ENCODE measurements around the gene C1QTNF8.

The C1QTNF8 gene

DNA sequence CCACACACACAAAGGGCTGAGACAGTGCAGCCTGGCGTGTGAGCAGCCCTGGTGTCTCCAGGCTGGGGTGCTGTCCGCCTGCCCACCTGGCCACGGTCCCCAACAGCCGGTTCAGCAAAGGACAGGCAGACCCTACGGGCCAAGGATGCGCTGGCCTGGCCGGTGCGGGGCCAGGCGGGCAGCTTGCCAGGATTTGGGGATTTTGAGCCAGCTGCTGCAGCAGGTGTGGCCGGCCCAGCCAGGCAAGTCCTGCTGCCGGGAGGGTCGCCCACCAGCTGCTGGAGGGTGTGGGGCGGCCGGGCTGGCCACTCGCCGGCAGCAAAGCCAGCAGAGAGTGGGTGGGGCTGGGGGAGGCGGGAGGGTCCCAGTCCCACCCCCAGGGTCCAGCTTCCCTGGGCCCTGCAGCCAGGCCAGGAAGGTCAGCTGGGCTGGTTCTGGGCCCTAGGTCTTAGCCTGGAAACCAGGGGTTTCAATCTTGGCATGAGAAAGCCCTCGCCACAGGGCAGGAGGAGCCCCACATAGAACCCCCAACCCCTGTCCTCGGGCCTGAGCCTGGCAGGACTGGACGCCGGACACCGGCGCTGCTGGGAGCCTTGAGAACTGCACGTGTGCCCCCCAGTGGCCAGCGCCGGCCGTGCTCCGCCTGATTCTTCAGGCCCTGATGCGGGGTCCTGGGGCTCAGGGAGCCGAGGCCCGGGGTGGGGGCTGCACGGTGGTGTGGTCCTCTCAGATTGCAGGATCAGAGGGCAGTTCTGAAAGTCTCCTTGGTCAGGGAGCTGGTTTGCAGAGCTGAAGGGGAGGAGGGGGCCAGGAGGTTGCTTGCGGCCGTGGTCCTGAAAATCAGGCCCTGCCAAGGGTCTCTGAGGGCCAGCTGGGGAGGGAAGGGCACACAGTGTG, 41.1 kb downstream of the C1QTNF8 start:
- no peak for DNase-seq

DNA sequence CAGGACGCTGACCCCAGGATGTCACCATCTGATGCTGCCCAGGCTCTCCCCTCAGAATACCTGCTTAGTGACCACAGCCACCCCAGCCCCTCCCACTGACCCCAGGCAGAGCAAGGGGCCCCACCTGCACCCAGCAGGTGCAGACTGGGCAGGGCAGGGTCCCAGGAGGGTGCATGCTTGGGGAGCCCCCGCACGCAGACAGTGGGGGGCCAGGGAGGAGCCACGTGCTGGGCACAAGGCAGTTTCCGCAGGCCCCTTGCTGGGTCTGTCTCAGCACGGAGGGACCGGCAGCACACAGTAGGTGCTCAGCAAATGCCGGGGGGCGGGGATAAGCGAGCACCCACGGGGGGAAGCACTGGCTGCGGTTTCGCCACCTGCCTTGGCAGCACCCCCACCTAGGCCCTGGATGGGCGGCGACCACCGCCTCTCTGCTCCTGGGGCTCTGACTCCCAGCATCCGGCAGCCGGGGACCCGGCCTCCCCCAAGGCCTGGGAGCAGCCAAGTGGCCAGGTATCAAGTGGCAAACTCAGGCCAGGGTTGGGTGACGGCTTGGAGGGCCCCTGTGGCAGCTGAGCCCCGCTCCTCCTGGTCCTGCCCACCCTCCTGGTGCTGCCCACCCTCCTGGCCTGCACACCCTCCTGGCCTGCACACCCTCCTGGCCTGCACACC, 42.2 kb downstream of the C1QTNF8 start:
- DNase-seq = no peak

DNA sequence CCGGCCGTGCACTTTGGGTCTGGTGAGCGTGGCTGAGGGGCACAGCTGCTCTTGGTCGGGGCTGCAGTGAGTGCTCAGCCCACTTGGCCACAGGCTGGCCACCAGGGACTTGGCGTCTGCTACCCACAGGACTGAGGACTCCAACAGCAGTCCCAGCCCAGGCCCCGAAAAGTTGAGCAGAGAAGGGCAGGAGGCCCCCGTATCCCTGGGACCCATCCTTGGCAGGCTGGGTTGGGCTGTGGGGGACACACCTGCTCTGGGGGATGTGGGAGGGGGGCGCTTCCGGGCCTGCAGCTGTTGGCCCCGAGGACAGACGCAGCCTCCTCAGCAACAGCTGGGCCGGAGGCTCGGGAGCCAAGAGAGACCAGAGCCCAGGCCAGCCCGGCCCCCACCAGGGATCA, 42.9 kb downstream of the C1QTNF8 start:
- DNase-seq = no peak

DNA sequence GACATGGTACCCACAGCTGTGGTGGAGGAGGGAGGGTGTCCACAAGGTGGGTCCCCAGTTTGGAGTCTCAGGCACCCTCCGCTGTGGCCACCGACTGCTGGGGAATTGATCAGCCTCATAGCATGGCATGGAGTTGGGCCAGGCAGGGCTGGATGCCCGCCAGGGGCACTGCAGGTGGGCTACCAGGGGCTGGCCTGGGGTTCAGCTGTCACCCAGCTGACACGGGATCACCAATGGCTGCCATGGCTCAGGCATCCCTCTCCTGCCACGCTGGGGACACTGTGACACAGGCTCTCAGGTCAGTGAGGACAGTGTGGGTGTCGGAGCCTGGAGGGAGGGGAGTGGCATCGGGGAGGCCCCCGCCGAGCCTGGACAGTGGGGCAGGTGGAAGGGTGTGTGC, 43.3 kb downstream of the C1QTNF8 start:
- no peak for DNase-seq

DNA sequence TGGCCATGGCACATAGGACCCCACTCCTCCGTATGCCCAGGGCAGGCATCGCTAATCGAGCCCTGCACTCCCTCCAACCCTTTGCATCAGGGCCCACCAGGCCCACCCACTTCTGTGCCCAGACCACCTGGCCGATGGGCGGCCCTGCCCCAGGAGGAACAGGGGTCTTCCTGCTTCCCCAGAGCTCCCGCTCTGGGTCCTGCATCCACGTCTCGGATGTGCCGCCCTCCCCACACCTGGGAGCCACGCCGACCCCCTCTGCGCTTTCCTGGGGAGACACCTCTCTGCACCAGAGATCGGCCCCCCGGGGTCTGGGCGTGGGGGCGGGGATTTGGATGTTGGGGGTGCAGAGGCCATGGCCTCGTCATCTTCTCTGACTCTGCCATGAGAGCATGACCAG, 44.6 kb downstream of the C1QTNF8 start:
- no peak for DNase-seq

DNA sequence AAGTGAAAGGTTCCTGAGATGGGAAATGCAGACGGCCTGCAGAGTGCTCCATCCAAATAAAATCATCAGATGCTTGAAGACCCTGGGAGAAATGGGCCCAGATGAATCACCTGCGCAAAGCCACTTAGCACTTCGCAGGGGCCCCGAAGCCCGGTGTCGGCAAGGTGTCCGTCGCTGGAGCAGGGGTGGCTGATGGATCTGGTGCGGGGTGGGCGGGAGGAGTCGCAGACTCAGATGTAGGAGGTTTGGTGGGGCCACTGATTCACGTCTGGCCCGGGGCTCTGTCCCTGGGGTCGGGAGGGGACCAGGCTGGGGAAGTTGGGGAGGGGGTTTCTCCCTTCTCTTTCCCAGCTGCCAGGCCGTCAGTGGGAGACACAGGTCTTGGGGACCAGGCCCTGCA, 45.1 kb downstream of the C1QTNF8 start:
- no peak for DNase-seq

DNA sequence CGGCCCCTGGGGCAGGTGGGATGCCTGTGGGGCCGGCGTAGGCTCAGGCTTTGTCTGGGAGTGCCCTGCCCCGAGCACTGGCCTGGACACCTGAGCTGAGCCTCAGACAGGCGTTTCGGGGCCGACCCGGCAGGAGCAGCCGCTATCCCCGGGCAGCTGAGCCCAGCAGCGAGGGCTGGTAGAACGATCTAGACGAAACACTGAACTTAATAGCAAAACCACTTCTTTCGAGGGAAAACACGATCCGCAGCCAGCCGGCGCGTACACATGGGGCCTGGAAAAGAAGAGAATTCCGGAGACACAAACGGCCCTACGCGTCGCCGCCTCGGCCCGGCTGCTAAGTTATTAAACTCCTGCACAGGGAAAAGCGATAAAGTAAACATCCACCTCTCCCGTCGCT, 45.5 kb downstream of the C1QTNF8 start:
- no peak for DNase-seq

DNA sequence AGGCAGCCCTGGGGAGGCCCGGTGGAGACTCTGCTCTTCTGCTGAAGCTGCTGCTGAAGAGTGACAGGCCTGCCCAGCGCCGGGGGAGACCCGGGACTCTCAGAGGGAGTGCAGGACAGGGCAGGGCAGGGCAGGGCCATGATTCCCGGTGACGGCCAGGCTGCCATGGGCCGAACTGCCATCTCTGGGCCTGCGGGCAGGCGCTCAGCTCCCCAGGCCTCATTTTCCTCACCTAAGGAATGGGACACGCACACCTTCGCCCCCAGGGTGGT, 46.1 kb downstream of the C1QTNF8 start:
- DNase-seq = no peak

DNA sequence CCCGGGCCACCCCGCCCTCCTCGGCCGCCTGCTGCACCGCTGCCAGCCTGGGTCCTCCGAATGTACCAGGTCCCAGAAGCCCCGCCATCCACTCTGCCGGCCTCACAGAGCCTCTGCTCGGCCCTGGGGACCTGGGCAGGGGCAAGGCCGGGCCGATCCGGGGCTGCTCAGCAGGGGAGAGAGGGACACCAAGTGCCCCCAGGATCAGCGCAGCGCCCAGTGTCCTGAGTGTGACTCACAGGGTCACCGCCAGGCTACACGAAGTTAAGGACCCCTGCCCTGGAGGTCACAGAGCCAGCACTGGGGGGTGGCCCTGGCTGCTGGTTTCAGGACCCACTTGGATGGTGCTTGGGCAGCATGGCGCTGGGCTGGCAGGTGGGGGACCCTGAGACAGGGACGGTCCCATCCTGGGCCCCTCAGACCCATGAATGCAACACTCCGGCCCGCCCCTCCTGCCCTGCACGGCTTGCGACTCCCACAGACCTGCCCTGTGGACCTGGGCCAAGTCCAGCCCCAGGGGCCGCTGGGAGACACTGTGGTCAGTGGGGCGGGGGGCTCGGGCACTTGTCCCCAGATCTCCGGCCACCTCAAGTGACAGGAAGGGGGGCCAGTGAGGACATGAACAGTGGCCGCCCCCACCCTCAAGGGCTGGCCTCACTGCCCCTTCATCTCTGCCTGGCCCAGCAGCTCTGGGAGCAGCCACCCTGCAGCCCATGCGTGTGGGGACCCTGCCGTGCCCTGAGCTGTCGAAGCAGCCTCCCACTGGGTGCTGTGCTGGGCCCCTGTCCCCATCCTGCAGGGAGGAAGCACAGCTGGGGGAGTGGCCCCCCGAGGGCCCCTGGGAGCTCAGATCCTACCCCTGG, 46.7 kb downstream of the C1QTNF8 start:
- no peak for DNase-seq

DNA sequence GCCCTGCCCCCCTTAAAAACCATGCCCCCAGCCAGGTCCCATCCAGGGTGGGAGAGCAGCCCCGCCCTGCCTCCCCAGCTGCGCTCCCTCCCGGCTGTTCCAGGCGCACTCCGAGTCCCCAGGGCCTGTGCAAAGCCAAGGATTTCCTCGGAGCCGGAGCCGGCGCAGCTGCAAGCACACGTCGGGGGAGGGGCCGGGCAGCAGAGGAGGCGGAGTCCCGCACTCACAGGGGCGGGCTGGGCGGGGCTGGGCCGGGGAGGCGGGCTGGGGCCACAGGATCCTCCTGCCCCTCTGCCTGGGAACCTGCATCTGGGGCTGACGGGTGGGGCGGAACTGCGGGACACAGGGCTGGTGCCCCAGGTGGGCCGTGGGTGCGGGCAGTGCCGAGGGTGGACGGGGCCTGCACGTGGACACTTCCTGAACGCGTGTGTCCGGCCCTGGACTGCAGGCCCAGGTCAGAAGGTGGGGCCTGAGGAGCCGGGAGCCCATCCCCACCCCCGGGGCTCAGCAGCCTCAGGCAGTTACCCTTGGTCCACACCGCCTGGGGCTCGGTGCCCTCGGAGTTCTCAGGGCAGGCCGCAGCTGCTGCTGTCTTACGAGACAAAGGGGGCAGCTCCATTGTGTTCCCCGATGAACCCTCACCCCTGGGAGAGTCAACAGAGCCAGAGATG, 47.5 kb downstream of the C1QTNF8 start:
- DNase-seq = no peak

DNA sequence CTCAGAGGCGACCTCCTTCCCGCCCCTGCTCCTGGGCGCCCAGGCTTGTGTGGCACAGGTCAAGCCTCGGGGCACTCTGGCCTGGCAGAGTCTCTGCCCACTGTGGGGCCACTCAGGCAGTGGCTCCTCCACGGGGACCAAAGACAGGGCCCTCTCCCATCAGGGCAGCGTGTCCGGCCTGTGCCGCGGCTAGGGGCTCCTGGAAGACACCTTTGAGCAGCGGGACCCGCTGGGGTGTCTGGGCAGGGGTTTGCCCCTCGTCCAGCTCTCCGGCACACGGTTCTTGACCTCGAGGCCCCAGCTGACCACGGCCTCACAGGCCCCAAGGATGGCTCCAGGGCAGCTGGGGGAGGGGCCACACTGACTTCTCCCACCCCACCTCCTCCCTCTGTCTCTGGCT, 48.2 kb downstream of the C1QTNF8 start:
- DNase-seq = no peak

DNA sequence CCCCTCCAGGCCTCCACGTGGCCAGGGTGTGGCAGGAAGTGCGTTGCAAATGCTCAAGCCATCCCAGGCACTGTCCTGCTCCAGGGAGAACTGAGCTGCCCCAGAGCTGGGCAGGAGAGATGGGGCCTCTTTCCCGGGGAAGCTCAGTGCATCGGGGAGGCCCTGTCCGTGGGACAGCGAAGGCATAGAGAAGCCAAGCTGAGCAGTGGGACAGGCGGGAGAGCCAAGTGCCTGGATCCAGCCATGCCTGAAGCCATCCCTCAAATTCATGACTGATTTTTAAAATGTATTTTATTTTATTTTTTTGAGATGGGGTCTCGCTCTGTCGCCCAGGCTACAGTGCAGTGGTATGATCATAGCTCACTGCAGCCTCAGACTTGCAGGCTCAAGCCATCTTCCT, 48.9 kb downstream of the C1QTNF8 start:
- no peak for DNase-seq

DNA sequence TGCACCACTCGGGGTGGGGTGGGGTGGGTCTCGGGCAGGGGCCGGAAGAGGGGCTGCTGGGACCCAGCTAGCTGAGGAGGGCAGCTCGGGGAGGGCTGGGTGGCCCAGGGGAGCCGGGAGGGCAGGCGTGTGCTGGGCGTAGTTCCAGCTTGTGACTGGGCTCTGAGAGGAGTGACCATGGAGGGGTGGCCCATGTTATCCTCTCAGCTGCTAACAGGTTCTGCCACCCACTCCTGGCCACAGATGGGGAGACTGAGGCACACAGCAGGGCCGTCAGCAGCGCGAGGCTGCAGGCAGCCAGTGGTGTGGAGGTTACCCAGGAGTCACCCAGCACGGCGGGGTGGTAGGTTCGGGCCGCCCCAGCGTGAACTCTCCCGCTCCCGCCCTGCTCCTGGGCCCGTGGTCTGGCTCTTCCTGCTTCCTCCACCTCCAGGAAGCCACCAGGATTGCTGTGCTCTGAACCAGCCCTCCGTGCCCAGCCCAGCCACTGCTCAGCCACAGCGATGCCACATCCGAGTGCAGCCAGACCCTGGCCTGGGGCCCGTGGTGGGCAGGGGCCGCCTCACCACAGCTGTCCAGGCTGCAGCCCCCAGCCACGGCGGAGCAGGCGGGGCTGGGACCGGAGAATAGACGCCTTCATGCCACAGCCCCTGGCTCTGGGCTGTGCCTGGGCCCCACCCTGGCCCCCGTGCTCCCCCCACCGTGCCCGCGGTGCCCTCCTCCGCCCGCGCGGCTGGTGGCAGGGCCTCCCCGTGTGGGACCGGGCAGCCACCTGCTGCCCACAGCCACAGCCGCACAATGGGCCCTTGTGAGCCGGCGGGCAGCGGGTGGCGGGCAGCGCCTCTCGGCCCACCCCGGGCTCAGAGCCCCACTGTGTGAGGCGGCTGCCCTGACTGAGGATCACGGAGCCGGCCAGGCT, 49.8 kb downstream of the C1QTNF8 start:
- DNase-seq = no peak

DNA sequence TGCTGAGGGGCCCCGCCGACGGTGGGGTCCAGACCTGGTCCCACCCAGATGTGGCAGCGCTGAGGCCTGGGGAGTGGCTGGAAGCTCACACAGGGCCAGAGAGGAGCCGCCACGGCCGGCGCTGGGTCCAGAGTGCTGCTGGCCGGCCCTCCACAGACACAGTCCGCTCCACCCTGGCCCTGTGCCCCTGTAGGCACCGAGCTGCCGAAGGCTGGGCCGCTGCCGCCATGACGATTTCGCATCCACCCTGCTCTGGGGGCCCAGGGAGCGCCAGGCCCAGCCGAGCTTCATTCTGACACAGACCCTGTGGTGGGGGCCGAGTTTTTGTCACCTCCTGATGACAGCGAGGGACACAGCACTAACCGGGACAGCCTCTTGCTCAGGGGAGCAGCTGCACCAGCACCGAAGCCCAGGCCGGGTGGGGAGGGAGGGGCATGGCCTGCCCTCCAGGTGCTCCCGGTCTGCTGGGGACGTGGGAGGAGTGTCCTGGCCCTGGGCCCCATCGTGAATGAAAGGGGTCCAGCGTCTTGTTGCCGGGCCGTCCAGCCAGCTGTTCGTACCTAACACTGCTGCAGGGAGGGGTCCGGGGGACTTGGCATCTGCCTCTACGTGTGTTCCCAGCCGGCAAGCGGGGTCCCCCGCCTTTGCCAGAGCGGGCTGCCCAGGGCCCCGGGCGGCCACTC, 50.6 kb downstream of the C1QTNF8 start:
- DNase-seq = no peak

DNA sequence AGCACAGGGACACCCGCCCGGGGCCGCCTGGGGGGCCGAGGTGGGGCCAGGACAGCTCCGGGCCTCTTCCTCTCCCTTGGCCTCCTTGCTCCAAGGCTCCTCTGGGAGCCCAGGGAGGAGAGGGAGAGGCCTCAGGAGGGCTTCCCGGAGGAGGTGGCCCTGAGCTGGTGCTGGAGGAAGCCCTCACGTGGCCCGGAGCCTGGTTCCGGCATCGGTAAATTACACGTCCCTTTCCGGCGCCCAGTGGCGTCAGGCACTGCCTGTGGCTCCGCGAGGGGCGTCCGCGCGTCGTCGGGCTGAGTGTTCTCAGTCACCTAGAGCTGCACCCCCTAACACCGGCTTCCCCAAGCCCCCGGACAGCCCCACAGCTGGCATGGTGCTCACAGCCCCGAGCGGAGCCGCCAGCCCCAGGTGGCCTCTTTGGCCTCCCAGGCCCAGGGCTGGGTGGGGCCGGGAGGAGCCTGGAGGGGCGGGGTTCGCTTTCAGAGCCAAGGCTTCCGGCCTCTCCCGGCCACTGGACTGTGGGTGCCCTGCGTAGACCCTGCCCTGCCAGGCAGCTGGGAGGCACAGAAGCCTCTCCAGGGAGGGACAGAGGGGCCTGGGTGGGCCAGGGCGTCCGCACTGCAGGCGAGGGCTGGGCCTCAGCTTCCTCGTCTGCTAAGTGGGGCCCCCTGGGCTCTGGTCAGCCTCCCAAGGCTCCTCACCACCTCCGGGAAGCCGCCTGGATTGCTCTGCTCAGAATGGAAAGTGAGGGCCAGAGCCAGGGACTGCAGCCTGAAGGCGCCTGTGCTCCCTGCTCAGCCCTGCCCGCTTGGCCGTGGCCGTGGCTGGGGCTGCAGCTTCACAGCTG, 51.4 kb downstream of the C1QTNF8 start:
- DNase-seq = no peak

DNA sequence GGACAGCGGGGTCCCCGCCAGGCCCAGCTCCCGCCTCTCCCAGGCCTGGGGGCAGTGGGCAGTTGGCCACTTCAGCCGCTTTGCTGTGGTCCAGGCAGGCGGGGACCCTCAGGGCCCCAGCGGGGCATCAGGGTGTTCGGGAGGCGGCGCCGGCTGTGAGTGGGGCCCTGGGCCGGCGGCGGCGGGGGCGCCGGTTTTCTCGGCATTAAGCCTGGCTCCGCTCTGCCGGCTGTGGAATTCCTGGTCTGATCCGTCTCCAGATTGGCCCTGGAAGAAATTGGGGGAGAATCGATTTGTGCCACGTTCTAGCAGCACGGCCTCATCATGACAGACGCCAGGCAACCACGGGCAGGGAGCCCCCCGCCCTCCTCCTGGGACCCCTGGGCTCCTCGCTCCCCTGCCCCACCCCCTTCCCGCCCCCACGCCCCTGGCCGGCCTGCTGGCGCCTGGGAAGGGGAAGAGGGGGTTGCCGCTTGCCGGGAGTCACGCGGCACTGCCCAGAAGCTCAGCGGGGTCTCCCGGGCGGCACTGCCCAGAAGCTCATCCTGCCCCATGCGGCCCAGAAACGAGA, 52.1 kb downstream of the C1QTNF8 start:
- no peak for DNase-seq

DNA sequence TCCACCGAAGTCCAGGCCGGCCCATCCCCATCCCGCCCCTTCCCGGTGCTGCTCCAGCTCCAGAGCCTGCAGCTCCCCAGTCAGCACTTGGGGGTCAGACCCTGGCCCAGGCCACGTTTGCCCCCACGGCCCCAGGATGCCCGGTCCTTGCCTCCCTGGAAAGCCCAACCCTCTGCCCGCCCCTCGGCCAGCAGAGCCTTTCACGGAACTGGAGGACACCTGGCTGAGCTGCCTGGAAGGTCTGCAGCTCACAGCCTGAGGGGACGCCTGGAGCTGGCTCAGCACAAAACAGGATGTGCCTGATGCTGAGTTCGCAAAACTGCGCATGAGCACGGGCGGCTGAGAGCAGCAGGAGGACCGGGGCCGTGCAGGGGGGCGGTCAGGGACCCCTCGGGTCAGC, 53.2 kb downstream of the C1QTNF8 start:
- no peak for DNase-seq

DNA sequence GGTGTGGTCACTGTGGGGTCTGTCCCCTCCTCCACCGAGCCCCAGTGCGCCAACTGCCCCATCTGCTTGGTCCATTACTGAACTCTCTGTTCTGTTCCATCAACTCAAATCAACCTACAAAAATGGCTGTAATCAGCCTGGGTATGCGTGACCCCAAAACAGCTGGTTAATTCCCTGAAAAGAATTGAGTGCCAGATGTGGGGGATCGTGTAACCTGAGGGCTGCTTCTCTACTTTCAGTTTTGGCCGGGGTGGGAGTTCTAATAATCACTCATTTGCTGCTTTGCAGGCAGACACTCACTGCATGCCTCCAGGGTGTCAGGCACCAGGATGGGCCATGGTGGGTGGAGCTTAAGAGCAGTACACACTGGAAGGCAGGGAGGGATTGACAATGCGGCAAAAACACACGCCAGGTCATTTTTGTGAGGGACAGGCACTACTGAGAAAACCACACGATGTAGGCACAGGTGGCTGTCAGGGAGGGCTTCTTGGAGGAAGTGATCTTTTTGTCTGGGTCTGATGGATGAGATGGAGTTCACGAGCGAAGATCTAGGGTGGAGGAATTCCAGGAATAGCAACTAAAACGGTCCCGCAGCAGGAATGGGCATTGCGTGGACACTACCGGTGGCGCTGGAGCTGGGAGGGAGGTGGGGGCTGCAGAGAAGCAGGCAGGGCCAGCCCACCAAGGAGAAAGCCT, 53.8 kb downstream of the C1QTNF8 start:
- DNase-seq = no peak

DNA sequence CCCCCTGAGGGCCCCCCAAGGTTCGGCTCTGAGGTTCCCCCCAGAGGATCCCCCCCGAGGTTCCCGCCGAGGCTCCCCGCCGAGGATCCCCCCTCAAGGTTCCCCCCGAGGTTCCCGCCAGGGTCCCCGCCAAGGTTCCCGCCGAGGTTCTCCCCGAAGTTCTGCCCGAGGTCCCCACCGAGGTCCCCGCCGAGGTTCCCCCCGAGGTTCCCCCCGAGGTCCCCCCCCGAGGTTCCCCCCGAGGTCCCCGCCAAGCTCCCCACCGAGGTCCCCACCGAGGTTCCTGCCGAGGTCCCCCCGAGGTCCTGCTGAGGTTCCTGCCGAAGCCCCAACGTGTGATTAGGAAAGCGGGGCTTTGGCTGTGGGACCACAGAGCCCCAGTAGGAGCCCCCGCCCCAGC, 55.7 kb downstream of the C1QTNF8 start:
- no peak for DNase-seq

DNA sequence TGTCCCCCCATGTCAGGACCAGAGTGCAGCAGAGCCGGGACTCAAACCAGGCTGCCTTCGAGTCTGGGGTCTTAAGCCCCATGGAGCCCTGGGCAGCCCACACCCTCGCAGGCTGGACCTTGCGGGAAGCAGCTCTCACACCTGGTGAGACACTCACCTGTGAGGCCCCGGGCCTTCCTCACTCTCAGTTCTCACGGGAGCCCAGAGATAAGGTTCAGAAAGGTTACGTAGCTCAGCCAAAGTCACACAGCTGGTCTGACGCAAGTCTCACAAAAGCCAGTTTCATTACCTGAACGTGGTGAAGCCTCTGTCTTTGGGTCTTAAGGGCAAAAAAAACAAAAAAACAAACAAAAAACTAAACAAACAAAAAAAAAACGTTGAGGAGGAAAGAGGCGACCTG, 56.3 kb downstream of the C1QTNF8 start:
- DNase-seq = no peak

Data from NCI-H1694 treated with DMSO at 0.1 percent for 48 hours (cell line).